Amygdala (tissue), 56 donors: ENCODE data around the gene DTD2.
"Not testable (repeated sequence)": the region's sequence is repeated elsewhere in the genome, so short reads cannot be mapped to it uniquely, and the experiment has no call there.

Source experiments
- DNase-seq, 56 donors: peaks; one replicate each; lab custom pipeline; 2025; lab: John Stamatoyannopoulos, UW

The DTD2 gene

GRCh38 chr14:31456841-31457664 lies at the start of gene DTD2:
TSS of gene DTD2 (minus strand) at chr14:31457506. CDS start at chr14:31457393, 113 bp downstream.
- DNase-seq: peak; percentile 73 to 97 (median 92)

DNA sequence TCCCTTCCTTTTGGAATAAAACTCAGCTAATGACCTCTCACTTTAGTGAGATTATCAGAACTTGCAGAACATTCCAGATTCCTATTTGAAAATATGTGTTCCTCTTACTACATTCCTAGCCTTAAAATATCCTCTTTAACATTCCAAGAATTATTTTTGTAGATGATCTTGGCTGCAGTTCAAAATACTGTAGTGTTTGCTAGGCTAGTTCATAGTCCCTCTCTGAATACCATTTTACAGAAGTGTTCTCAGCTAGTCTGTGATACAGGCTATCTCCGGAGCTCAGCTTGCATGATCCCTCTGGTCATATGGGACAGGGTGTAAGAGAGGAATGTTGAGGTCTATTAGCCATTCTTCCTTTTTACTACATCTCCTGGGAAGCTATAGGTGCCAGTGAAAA lies 48.1 kb upstream of the DTD2 start:
- DNase-seq: no peak

DNA sequence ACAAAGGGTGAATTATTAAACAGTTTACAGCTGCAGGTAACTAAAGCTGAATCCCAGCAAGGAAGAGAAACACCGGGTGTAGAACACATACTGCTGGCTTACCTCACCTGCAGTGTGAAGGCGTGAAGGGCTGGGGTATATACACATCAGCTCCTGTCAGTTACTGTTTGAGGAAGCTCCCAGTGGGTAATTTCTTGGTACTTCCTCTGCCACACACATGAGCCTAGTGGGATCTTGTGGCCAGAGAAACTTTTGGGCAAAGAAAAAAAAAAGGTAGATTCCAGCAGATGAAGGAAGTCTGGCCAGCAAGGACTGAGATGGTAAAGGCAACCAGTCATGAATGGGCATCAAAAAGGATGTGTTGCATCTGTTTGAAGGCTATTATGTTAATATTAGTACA lies 44.6 kb upstream of the DTD2 start:
- no peak for DNase-seq

DNA sequence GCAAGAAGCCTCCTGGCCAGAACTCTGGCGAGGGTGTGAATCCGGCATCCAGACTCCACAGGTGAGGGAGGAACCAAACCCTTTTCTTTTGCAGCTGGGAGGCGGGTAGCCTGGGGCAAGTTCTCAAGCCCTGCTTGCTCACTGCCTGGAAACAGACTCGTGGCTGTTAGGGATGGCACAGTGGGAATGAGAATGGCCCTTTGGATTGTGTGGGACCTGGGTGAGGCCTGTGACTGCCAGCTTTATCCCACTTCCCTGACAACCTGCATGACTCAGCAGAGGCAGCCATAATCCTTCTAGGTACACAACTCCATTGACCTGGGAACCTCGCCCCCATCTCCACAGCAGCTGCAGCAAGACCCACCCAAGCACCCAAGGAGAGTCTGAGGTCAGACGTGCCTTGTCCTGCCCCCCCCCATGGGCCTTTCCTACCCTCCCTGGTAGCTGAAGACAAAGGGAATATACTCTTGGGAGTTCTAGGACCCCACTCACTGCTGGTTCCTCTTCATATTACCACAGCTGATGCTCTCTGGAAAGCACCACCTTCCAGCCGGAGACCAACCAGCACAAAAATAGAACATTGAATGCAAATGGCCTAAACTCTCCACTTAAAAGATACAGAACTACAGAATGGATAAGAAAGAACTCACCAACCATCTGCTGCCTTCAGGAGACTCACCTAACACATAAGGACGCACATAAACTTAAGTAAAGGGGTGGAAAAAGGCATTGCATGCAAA lies 35.6 kb upstream of the DTD2 start:
- DNase-seq: no peak

DNA sequence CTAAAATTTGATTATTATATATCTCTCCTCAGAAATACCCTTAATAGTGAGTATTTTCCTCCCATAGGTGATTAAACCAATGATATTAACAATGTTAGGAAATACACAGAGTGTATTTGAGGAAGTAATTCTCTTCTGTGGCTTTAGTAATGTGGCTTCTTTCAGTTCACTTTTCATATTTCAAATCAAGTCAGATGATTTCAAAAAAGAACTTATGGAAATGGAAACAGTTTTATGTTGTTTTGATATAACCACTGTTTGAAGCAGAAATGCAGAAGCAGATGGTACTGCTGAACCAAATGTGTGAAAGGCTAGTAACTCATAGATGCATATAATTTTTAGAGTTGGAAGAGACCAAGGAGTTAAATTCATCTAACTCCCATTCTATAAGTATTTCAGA lies 32.4 kb upstream of the DTD2 start:
- no peak for DNase-seq

GRCh38 chr14:31487886-31488285 lies 30.6 kb upstream of the DTD2 start, which contains the start of gene GPR33:
TSS of gene GPR33 (minus strand) at chr14:31488039. CDS start at chr14:31483965, 4,074 bp downstream.
- DNase-seq: no peak

DNA sequence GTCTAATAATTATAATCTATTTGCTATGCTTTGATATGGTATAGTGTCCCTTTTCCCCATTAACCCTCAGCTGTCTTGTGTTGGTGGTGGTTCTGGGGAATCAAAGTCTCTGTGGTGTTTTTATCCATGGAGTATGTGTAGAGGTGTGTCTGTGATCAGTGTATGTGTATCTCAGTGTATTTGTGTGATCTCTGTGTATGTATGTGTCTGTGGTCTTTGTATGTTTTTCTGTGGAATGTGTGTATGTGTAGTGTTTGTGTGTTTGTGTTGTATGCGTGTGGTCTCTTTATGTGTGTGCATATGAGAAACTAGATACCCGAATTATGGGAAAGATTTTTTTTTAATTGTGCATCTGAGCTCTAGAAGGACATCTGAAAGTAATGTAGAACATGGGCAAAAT lies 29.5 kb upstream of the DTD2 start:
- no peak for DNase-seq

DNA sequence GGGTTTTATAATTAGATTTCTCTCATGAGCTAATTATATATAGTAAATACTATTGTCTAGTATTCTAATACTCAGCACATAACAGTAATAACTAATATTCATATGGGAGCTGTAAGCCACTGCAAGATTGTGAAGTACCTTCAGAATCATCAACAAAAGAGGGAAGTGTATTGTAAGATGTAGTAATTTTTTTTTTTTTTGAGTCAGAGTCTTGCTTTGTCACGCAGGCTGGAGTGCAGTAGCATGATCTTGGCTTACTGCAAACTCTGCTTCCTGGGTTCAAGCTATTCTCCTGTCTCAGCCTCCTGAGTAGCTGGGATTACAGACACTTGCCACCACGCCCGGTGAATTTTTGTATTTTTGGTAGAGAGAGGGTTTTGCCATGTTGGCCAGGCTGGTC lies 27.4 kb upstream of the DTD2 start:
- no peak for DNase-seq

GRCh38 chr14:31480156-31480555 lies 22.9 kb upstream of the DTD2 start:
- DNase-seq: no peak

GRCh38 chr14:31479027-31479426 lies 21.7 kb upstream of the DTD2 start:
- peak in 2 of 56 donors; percentile 24 to 38 for DNase-seq

DNA sequence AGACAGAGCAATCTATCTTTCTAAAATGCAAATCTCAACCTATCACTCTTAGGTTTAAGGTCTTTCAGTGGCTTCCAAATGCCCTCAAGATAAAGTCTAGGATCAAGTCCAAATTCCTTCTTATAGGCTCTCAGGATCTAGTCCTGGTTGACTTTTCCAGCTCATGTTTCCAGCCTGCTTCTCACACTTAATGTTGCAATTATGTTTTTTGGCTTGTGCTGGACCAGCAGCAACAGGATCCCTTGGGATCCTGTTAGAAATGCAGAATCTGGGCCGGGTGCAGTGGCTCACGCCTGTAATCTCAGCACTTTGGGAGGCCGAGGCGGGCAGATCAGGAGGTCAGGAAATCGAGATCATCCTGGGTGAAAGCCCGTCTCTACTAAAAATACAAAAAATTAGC lies 19.9 kb upstream of the DTD2 start:
- no peak for DNase-seq

- DNase-seq: no peak
Measured at GRCh38 chr14:31476131-31476866, 19.0 kb upstream of the DTD2 start.

- DNase-seq: no peak
Measured at GRCh38 chr14:31466554-31466953, 9.2 kb upstream of the DTD2 start.

- DNase-seq: no peak
Measured at GRCh38 chr14:31465111-31465510, 7.8 kb upstream of the DTD2 start.

DNA sequence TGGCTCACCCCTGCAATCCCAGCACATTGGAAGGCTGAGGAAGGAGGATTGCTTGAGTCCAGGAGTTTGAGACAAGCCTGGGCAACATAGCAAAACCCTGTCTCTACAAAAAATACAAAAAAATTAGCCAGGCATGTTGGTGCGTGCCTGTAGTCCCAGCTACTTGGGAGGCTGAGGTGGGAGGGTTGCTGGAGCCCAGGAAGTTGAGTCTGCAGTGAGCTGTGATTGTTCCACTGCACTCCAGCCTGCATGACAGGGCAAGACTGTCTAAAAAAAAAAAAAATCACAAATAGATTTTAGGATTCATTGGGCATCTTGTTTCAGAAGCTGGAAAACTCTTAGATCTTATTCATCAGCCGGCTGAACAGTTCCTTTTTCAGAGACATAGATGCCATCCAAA lies 5.1 kb upstream of the DTD2 start:
- not testable (repeated sequence) for DNase-seq

GRCh38 chr14:31461545-31461944 lies 4.2 kb upstream of the DTD2 start:
- DNase-seq: no peak

DNA sequence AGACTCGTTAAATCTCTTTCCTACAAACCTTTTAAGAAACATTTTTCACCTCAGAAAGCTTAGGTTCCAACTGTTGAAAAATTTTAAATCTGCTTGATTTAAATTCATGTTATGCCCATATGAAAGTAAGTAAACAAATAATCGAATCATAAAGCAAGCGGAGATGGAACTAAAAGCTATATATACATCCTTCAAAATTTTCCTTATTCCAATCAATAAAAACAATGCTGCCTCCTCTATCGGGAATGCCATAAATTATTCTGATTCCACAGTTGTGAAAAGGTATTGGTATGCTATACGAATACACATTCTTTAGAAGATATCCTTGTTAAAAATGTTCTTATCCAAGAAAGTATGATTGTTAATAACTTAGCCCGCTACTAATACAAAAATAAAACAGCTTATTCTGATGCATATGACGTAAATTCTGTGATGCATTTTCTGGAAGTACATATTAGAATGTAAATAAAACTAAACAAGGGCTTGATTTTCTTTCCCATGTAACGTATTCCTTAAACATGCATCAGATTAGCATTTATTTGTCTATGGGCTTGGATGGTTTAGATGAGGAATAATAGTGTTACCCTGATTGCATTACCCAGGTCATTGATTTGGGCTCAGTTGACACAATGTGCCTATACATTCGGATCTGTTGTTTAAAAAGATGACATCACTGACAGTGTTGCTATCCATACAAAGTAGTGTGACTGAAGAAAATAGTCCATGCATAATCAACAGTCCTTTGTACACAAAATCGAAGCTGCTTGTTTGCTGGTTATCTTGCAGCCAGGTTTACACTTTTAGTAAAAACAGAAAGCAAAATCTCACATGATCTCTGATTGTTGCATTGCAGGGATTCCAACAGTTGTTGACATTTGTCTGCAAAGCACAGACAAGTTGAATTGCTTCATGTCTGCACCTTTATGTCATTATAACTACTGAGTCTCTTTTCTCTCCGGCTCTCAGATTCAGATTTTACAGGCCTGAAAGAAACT lies 656 bp upstream of the DTD2 start:
- peak in 2 of 56 donors; percentile 18 to 30 for DNase-seq

DNA sequence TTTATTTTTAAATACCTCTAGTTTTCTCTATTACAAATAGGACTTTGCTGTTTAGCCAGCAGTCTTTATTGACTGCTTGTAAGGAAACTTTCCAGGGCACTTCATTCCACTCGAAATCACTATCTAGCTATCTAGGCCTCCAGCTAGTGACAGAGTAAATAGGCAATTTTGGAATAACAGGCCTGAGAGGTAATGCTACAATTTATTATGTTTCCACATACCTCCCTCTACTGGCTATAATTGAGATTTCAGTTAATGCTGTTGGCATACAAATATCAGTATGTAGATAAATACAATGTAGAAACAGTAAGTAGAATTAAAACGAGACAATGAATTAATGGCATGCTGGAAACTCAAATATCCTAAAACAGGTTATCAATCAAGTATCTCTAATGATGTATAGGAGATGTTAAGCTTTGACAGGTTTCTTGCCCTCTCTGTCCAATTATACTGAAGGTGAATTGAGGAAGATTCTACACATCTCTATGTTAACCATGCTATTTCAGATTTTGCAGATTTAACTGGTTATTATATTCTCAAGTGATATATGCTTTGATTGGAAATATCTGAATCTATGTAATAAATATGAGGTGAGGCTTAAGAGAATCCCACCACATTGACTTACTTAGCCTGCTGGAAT lies 7.2 kb downstream of the DTD2 start:
- no peak for DNase-seq

DNA sequence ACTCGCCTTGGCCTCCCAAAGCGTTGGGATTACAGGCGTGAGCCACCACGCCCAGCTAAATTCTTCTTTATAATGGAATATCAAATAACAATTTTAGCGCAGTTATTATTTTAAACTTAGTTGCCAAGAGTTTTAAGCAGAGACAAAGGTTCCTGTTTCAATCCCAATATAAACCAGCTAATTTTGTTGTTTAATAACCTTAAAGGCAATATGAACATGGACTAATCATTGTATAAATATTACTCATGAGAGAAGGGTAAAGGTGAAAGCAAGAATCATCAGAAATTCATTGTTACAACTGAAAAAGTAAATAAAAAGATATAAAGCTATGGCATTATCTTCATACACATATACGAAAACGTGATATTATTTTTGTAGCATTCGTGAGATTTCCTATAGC lies 8.2 kb downstream of the DTD2 start:
- no peak for DNase-seq
